NAMALWA (cell line): ENCODE results near the gene DCUN1D3.
"Not testable (repeated sequence)": the region's sequence is repeated elsewhere in the genome, so short reads cannot be mapped to it uniquely, and the experiment has no call there.

Experiments used
- DNase-seq: peaks from one replicate; pipeline ENCODE4 v3.0.0-alpha.2; 2015; ENCODE audit warnings: low spot score

Gene DCUN1D3

GRCh38 chr16:20900299-20901067, at the start of gene DCUN1D3, which contains the start of gene LYRM1:
DCUN1D3 (minus strand) TSS chr16:20900358; CDS start chr16:20862538, 37,820 bp downstream.
LYRM1 (plus strand) TSS chr16:20900771; CDS start chr16:20915556, 14,785 bp downstream.
- peak; percentile 94 for DNase-seq

DNA sequence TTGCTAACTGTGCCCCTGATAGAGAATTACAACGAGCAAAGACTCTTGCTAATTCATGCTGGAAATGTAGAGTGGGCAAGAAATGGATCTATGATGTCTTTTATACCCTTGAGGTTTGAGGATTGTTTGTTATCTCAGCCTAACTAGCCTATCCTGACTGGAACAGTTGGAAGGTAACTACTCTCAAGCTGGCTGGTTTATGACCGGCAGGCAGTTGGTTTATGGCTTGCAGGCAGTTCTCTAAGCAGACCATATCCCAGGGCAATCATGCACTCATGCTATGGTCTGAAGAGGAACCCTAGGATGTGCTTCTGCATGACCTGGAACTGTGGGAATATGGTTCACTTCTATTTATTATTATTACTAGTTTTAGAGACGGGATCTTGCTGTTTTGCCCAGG, 49.5 kb upstream of the DCUN1D3 start:
- no peak for DNase-seq

- no peak for DNase-seq
Measured at GRCh38 chr16:20948444-20948843, 48.3 kb upstream of the DCUN1D3 start.

- no peak for DNase-seq
Measured at GRCh38 chr16:20946015-20946629, 46.0 kb upstream of the DCUN1D3 start.

DNA sequence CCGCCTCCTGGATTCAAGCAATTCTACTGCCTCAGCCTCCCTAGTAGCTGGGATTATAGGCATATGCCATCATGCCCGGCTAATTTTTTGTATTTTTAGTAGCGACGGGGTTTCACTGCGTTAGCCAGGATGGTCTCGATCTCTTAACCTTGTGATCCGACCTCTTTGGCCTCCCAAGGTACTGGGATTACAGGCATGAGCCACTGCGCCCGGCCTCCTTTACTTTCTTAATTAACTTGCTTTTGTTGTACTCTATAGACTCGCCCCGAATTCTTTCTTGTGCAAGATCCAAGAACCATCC, 45.4 kb upstream of the DCUN1D3 start:
- DNase-seq: not testable (repeated sequence)

- DNase-seq: peak; percentile 83
Measured at GRCh38 chr16:20944861-20945574, 44.9 kb upstream of the DCUN1D3 start.

GRCh38 chr16:20942256-20942655, 42.1 kb upstream of the DCUN1D3 start:
- DNase-seq: no peak

- no peak for DNase-seq
Measured at GRCh38 chr16:20941636-20941926, 41.4 kb upstream of the DCUN1D3 start.

GRCh38 chr16:20940871-20941635, 40.9 kb upstream of the DCUN1D3 start:
- no peak for DNase-seq

DNA sequence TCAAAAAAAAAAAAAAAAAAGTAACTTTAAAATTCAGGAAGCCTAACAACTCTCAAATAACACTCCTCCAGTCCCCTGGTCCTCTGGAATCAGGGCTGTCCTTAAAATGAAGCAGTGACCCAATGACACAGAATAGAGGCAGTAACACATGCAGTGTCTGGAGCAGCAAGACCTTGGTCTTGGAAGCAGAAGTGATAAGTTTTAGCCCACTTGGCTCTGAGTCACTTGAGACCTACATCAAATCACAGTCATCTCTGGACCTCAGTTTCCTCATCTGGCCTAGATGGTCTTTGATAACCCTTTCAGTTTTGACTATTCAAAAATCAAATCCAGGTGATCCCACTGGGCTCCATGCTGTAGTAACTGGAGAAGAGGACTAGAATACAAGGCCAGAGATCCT, 39.5 kb upstream of the DCUN1D3 start:
- no peak for DNase-seq

DNA sequence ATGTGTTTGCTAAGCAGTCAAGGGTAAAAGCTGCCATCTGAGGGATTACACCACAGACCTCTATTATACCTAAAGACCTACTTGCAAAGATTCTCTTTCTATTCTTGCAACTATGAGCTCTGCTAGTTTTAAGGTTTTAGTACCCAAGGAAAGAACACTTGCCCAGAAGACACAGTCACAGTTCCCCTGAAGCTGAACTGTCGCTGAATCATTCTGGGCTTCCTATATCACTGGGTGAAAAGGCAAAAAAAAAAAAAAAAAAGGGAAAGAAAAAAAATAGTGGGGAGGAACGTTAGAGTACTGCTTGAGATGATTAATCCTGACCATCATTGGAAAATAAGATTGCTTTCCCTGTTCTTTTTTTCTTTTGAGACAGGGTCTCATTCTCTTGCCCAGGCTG, 38.3 kb upstream of the DCUN1D3 start:
- DNase-seq: no peak

DNA sequence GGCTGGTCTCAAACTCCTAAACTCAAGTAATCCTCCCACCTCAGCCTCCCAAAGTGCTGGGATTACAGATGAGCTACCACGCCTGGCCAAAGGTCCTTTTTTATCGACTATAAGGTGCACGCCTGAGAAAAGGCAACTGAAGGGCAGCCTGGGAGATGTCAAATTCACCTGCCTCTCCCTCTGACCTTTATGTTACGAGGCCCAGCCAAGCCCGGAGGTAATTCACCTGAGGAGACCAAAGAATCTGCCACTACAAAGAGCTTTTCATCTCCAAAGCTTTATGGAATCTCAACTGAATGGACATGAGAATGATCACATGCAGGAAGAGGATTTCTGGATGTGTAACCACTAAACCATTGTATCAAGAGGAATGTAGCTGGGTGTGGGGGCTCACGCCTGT, 37.6 kb upstream of the DCUN1D3 start:
- no peak for DNase-seq

DNA sequence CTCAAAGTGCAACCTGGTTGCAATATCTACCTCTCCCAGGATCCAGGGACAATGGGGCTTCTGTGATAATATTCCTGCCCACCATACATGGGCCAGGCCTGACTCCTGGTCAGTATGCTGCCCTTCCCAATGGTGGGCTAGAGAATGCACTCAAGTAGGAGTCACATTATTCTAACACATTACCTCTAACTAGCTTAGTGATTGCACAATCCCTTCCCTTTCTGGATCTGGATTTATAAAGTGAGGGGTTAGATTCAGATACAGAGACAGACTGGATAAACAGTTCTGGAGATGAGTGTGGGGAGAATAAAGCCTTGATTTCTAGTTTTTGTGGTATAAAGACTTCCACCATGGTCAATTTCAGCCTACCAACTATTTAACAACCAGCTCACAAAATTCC, 33.4 kb upstream of the DCUN1D3 start:
- DNase-seq: no peak

DNA sequence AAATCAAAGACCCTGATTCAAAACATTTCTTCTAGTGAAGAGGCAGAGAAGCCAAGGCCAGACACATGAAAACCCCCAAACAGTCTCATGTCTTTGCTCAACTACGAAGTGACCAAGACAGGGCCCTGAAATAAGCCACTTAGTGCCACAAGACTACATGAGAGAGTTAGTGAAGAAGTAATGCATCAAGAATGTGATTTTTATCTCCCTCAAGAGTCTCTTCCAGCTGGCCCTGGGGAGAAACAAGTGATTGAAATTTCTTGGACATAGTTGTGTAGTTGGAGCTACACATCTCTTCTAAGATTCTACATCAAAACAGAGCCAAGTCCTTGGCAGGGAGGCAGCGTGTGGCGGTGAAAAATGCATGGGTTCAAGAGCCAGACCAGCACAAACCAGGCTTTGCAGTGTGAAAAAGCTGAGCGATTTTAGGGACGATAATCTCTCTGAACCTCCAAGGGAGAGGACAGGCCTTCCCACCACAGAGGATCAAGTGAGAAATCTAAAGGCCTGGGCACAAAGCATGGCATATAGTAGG, 31.0 kb upstream of the DCUN1D3 start:
- no peak for DNase-seq

DNA sequence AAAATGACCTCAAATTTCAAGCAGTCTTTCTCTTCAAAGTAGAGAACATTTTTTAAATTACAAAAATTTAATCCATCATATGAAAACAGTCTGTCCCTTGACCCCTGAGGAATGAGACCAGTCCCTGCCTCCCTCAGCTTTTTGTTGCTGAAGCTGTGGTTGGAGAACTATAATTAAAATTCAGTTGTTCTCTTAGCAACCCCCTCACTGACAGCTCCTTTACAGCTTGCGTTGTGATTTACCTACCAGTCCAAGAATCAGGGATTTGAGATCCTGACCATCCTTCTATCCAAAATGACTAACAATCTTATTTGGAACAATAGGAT, 30.2 kb upstream of the DCUN1D3 start:
- DNase-seq: no peak

- DNase-seq: not testable (repeated sequence)
Measured at GRCh38 chr16:20929676-20930364, 29.7 kb upstream of the DCUN1D3 start.

GRCh38 chr16:20928774-20929411, 28.7 kb upstream of the DCUN1D3 start:
- DNase-seq: no peak

DNA sequence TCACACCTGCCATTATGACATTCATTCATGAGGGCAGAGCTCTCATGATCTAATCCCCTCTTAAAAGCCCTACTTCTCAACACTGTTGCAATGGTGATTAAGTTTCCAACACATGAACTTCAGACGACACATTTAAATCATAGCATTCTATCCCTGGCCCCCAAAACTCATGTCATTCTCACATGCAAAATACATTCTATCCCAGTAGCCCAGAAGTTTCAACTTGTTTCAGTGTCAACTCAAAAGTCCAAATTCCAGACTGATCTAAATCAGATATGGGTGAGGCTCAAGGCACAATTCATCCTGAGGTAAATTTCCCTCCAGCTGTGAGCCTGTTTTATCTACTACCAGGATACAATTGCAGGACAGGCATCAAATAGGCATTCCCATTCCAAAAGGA, 25.6 kb upstream of the DCUN1D3 start:
- DNase-seq: no peak

GRCh38 chr16:20923876-20924275, 23.7 kb upstream of the DCUN1D3 start:
- DNase-seq: no peak

- no peak for DNase-seq
Measured at GRCh38 chr16:20920799-20921198, 20.6 kb upstream of the DCUN1D3 start.

DNA sequence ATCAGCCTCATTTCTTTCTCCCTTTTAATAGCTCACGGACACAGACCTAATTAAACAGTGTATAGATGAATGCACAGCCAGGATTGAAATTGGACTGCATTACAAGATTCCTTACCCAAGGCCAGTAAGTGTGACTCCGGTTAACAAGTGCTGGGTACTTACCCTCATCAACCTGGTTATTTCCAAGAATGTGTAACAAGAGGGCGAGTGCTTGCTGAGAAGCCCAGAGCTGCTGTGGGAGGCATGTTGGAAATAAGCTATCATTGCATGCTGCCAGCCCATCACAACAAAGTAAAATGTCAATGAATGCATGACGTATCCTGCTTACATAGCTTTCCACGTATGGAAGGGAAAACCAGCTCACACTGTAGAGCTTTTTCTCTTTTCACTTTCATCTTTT, 19.9 kb upstream of the DCUN1D3 start:
- no peak for DNase-seq
